HEK293 (cell line): ENCODE data around the gene SLC26A8.

Experiments
- KLF10 ChIP-seq: fragments of 450-650 bp; IDR thresholded peaks from 2 replicates; pipeline ENCODE4 v1.5.1; 2018; ENCODE audit warnings: missing biosample characterization, mild to moderate bottlenecking, missing genetic modification characterization
- MEIS1 ChIP-seq: sonication (generic); formaldehyde crosslinking; IDR thresholded peaks from 2 replicates; pipeline ENCODE4 v1.8.1; 2022; ENCODE audit warnings: missing genetic modification reagents, mild to moderate bottlenecking, borderline replicate concordance
- OSR2 ChIP-seq: fragments of 450-650 bp; formaldehyde crosslinking; IDR thresholded peaks from 2 replicates; pipeline ENCODE4 v1.5.1; 2016; ENCODE audit warnings: missing biosample characterization, missing genetic modification characterization
- PRDM1 ChIP-seq: fragments of 450-650 bp; formaldehyde crosslinking; IDR thresholded peaks from 2 replicates; pipeline ENCODE4; 2016; ENCODE audit warnings: missing biosample characterization, missing genetic modification characterization
- TCF7L2 ChIP-seq: IDR thresholded peaks from 2 replicates; pipeline ENCODE4 v1.6.1; 2011; ENCODE audit warnings: low read depth, mild to moderate bottlenecking, inconsistent platforms, low read length, moderate library complexity, borderline replicate concordance
- ZBTB49 ChIP-seq: fragments of 450-650 bp; formaldehyde crosslinking; IDR thresholded peaks from 2 replicates; pipeline ENCODE4 v1.5.1; 2016; ENCODE audit warnings: missing biosample characterization, missing genetic modification characterization, low read depth
- ZEB2 ChIP-seq: fragments of 450-650 bp; formaldehyde crosslinking; IDR thresholded peaks from 2 replicates; pipeline ENCODE4 v1.5.1; 2016; ENCODE audit warnings: missing biosample characterization, missing genetic modification characterization
- ZFP37 ChIP-seq: fragments of 450-650 bp; formaldehyde crosslinking; IDR thresholded peaks from 2 replicates; pipeline ENCODE4 v1.5.1; 2016; ENCODE audit warnings: missing biosample characterization, missing genetic modification characterization
- ZNF114 ChIP-seq: fragments of 450-650 bp; formaldehyde crosslinking; IDR thresholded peaks from 2 replicates; pipeline ENCODE4 v1.5.0; 2017; ENCODE audit warnings: missing biosample characterization, missing genetic modification characterization
- ZNF140 ChIP-seq: fragments of 450-650 bp; formaldehyde crosslinking; IDR thresholded peaks from 2 replicates; pipeline ENCODE4 v1.5.1; 2016; ENCODE audit warnings: missing biosample characterization, missing genetic modification characterization
- ZNF146 ChIP-seq: fragments of 450-650 bp; formaldehyde crosslinking; IDR thresholded peaks from 2 replicates; pipeline ENCODE4 v1.5.1; 2016; ENCODE audit warnings: missing biosample characterization, missing genetic modification characterization
- ZNF155 ChIP-seq: fragments of 450-650 bp; formaldehyde crosslinking; IDR thresholded peaks from 2 replicates; pipeline ENCODE4 v1.5.1; 2016; ENCODE audit warnings: missing biosample characterization, missing genetic modification characterization
- ZNF157 ChIP-seq: fragments of 450-650 bp; formaldehyde crosslinking; IDR thresholded peaks from 2 replicates; pipeline ENCODE4 v1.5.1; 2016; ENCODE audit warnings: missing biosample characterization, missing genetic modification characterization
- ZNF16 ChIP-seq: fragments of 450-650 bp; formaldehyde crosslinking; IDR thresholded peaks from 2 replicates; pipeline ENCODE4 v1.5.1; 2016; ENCODE audit warnings: low read depth, missing biosample characterization, missing genetic modification characterization
- ZNF169 ChIP-seq: fragments of 450-650 bp; formaldehyde crosslinking; IDR thresholded peaks from 2 replicates; pipeline ENCODE4 v1.5.1; 2016; ENCODE audit warnings: missing biosample characterization, missing genetic modification characterization
- ZNF280C ChIP-seq: fragments of 450-650 bp; formaldehyde crosslinking; IDR thresholded peaks from 2 replicates; pipeline ENCODE4 v1.5.1; 2016; ENCODE audit warnings: missing biosample characterization, missing genetic modification characterization
- ZNF292 ChIP-seq: fragments of 450-650 bp; formaldehyde crosslinking; IDR thresholded peaks from 2 replicates; pipeline ENCODE4 v1.5.1; 2016; ENCODE audit warnings: low read depth, missing biosample characterization, missing genetic modification characterization, borderline replicate concordance
- ZNF341 ChIP-seq: fragments of 450-650 bp; formaldehyde crosslinking; IDR thresholded peaks from 2 replicates; pipeline ENCODE4; 2016; ENCODE audit warnings: low read depth, missing biosample characterization, missing genetic modification characterization
- ZNF423 ChIP-seq: fragments of 450-650 bp; formaldehyde crosslinking; IDR thresholded peaks from 2 replicates; pipeline ENCODE4 v1.5.1; 2016; ENCODE audit warnings: missing biosample characterization, missing genetic modification characterization
- ZNF521 ChIP-seq: fragments of 450-650 bp; formaldehyde crosslinking; IDR thresholded peaks from 2 replicates; pipeline ENCODE4 v1.5.1; 2017; ENCODE audit warnings: missing biosample characterization, mild to moderate bottlenecking, missing genetic modification characterization
- ZNF561 ChIP-seq: fragments of 450-650 bp; IDR thresholded peaks from 2 replicates; pipeline ENCODE4 v1.5.1; 2018; ENCODE audit warnings: missing biosample characterization, missing genetic modification characterization, borderline replicate concordance
- ZNF596 ChIP-seq: fragments of 450-650 bp; IDR thresholded peaks from 2 replicates; pipeline ENCODE4 v1.5.0; 2018; ENCODE audit warnings: missing biosample characterization, mild to moderate bottlenecking, missing genetic modification characterization, moderate library complexity
- ZNF610 ChIP-seq: fragments of 450-650 bp; formaldehyde crosslinking; IDR thresholded peaks from 2 replicates; pipeline ENCODE4 v1.5.1; 2016; ENCODE audit warnings: missing biosample characterization, missing genetic modification characterization, borderline replicate concordance
- ZNF664 ChIP-seq: fragments of 450-650 bp; formaldehyde crosslinking; IDR thresholded peaks from 2 replicates; pipeline ENCODE4 v1.5.1; 2016; ENCODE audit warnings: missing biosample characterization, missing genetic modification characterization
- ZNF792 ChIP-seq: fragments of 450-650 bp; formaldehyde crosslinking; IDR thresholded peaks from 2 replicates; pipeline ENCODE4 v1.5.1; 2016; ENCODE audit warnings: missing biosample characterization, missing genetic modification characterization
- TF ChIP-seq, protein P1 (sequence below): fragments of 450-650 bp; formaldehyde crosslinking; IDR thresholded peaks from 2 replicates; pipeline ENCODE4 v1.5.1; 2017; ENCODE audit warnings: missing biosample characterization, missing genetic modification characterization
- TF ChIP-seq, protein P2 (sequence below): fragments of 450-650 bp; formaldehyde crosslinking; IDR thresholded peaks from 2 replicates; pipeline ENCODE4 v1.5.1; 2016; ENCODE audit warnings: missing biosample characterization, missing genetic modification characterization
- TF ChIP-seq, protein P3 (sequence below): fragments of 450-650 bp; formaldehyde crosslinking; IDR thresholded peaks from 2 replicates; pipeline ENCODE4 v1.5.1; 2016; ENCODE audit warnings: missing biosample characterization, missing genetic modification characterization, borderline replicate concordance

Gene SLC26A8

GRCh38 chr6:36027501-36028087 is 3.2 kb upstream of the SLC26A8 start, which contains the start of gene MAPK14 (continued):
- TF ChIP-seq ZNF521 (tag by site-specific recombination) (no peak), ZBTB49 (tag by site-specific recombination) (no peak), ZNF280C (tag by site-specific recombination) (no peak), MEIS1 (CRISPR knock-in tag) (no peak), TCF7L2 (0 out of 2 replicates have a peak, but pooled peaks have one; percentile 25), ZNF423 (tag by site-specific recombination) (no peak), ZNF157 (no peak), KLF10 (tag by site-specific recombination) (peak; percentile 40; the same call in 1 of the 2 replicates), ZNF114 (no peak), ZNF610 (tag by site-specific recombination) (0 out of 2 replicates have a peak, but pooled peaks have one; percentile 32), PRDM1 (tag by site-specific recombination) (no peak), ZNF561 (tag by site-specific recombination) (peak; percentile 80; the same call in 1 of the 2 replicates), ZNF155 (tag by site-specific recombination) (no peak), ZNF169 (tag by site-specific recombination) (no peak), OSR2 (peak; percentile 58; the same call in 1 of the 2 replicates), ZEB2 (tag by site-specific recombination) (peak; percentile 82), ZNF140 (tag by site-specific recombination) (no peak), ZNF792 (no peak), ZNF16 (tag by site-specific recombination) (no peak), ZNF341 (tag by site-specific recombination) (peak; percentile 92), ZNF146 (tag by site-specific recombination) (no peak), ZNF292 (tag by site-specific recombination) (no peak), ZFP37 (no peak), ZNF596 (peak; percentile 46; the same call in 1 of the 2 replicates), ZNF664 (no peak)
- TF ChIP-seq, protein P1, sequence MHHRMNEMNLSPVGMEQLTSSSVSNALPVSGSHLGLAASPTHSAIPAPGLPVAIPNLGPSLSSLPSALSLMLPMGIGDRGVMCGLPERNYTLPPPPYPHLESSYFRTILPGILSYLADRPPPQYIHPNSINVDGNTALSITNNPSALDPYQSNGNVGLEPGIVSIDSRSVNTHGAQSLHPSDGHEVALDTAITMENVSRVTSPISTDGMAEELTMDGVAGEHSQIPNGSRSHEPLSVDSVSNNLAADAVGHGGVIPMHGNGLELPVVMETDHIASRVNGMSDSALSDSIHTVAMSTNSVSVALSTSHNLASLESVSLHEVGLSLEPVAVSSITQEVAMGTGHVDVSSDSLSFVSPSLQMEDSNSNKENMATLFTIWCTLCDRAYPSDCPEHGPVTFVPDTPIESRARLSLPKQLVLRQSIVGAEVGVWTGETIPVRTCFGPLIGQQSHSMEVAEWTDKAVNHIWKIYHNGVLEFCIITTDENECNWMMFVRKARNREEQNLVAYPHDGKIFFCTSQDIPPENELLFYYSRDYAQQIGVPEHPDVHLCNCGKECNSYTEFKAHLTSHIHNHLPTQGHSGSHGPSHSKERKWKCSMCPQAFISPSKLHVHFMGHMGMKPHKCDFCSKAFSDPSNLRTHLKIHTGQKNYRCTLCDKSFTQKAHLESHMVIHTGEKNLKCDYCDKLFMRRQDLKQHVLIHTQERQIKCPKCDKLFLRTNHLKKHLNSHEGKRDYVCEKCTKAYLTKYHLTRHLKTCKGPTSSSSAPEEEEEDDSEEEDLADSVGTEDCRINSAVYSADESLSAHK (tag by site-specific recombination), result no peak; the same call in 1 of the 2 replicates
- TF ChIP-seq, protein P2, sequence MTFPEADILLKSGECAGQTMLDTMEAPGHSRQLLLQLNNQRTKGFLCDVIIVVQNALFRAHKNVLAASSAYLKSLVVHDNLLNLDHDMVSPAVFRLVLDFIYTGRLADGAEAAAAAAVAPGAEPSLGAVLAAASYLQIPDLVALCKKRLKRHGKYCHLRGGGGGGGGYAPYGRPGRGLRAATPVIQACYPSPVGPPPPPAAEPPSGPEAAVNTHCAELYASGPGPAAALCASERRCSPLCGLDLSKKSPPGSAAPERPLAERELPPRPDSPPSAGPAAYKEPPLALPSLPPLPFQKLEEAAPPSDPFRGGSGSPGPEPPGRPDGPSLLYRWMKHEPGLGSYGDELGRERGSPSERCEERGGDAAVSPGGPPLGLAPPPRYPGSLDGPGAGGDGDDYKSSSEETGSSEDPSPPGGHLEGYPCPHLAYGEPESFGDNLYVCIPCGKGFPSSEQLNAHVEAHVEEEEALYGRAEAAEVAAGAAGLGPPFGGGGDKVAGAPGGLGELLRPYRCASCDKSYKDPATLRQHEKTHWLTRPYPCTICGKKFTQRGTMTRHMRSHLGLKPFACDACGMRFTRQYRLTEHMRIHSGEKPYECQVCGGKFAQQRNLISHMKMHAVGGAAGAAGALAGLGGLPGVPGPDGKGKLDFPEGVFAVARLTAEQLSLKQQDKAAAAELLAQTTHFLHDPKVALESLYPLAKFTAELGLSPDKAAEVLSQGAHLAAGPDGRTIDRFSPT (tag by site-specific recombination), result no peak
- TF ChIP-seq, protein P3, sequence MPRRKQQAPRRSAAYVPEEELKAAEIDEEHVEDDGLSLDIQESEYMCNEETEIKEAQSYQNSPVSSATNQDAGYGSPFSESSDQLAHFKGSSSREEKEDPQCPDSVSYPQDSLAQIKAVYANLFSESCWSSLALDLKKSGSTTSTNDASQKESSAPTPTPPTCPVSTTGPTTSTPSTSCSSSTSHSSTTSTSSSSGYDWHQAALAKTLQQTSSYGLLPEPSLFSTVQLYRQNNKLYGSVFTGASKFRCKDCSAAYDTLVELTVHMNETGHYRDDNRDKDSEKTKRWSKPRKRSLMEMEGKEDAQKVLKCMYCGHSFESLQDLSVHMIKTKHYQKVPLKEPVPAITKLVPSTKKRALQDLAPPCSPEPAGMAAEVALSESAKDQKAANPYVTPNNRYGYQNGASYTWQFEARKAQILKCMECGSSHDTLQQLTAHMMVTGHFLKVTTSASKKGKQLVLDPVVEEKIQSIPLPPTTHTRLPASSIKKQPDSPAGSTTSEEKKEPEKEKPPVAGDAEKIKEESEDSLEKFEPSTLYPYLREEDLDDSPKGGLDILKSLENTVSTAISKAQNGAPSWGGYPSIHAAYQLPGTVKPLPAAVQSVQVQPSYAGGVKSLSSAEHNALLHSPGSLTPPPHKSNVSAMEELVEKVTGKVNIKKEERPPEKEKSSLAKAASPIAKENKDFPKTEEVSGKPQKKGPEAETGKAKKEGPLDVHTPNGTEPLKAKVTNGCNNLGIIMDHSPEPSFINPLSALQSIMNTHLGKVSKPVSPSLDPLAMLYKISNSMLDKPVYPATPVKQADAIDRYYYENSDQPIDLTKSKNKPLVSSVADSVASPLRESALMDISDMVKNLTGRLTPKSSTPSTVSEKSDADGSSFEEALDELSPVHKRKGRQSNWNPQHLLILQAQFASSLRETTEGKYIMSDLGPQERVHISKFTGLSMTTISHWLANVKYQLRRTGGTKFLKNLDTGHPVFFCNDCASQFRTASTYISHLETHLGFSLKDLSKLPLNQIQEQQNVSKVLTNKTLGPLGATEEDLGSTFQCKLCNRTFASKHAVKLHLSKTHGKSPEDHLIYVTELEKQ (tag by site-specific recombination), result no peak
